ENCODE results near the gene DNAJC25. TPM values are rescaled to one million over a fixed set of nuclear protein-coding genes. Genes with fewer than 3 reads are reported as not detected.

The DNAJC25 gene
- 10.3 TPM for total RNA-seq
- polyA plus RNA-seq: 8.3 TPM

GRCh38 chr9:111631214-111631971 lies at the start of gene DNAJC25:
Gene DNAJC25, plus strand, starts transcription at chr9:111631334. Its CDS starts 74 bp downstream, at chr9:111631408.
- 1% methylated on average over 79 of the region's 79 CpGs for WGBS
- Histone ChIP-seq H3K27ac (ENCODE audit: low read depth) (peak within 1 kb of the TSS; percentile 61), H3K36me3 (ENCODE audit: insufficient read depth) (no peaks in the 10 kb centered on the region), H3K4me1 (ENCODE audit: insufficient read depth) (peaks cover 2% of the 10 kb centered on the region), H3K4me3 (ENCODE audit: low read depth, low read length) (peak within 1 kb of the TSS; percentile 88)
- DNase-seq (ENCODE audit: extremely low spot score): peak; percentile 94

- H3K36me3 ChIP-seq (ENCODE audit: insufficient read depth): peaks cover 2% of the 10 kb centered on the region
- 80% methylated on average over 3 of the region's 3 CpGs for WGBS
- no peak for DNase-seq (ENCODE audit: extremely low spot score)
These were observed 48.2 kb upstream of the DNAJC25 start for GRCh38 chr9:111582888-111583287.

GRCh38 chr9:111586378-111586777 lies 44.8 kb upstream of the DNAJC25 start:
- Histone ChIP-seq H3K36me3 (ENCODE audit: insufficient read depth) (no peaks in the 10 kb centered on the region), H3K4me3 (ENCODE audit: low read depth, low read length) (no peak overlapping the region), H3K27ac (ENCODE audit: low read depth) (no peak overlapping the region), H3K4me1 (ENCODE audit: insufficient read depth) (no peaks in the 10 kb centered on the region)
- 94% methylated on average over 5 of the region's 5 CpGs for WGBS
- DNase-seq (ENCODE audit: extremely low spot score): no peak

More at GRCh38 chr9:111582888-111583287, 48.2 kb upstream of the DNAJC25 start:
- no peak overlapping the region for H3K27ac ChIP-seq (ENCODE audit: low read depth)
- H3K4me3 ChIP-seq (ENCODE audit: low read depth, low read length): no peak overlapping the region
- H3K4me1 ChIP-seq (ENCODE audit: insufficient read depth): no peaks in the 10 kb centered on the region

- DNase-seq (ENCODE audit: extremely low spot score): no peak
- Histone ChIP-seq H3K4me1 (ENCODE audit: insufficient read depth) (no peaks in the 10 kb centered on the region), H3K36me3 (ENCODE audit: insufficient read depth) (peaks cover 3% of the 10 kb centered on the region), H3K4me3 (ENCODE audit: low read depth, low read length) (no peak overlapping the region), H3K27ac (ENCODE audit: low read depth) (no peak overlapping the region)
- WGBS: 77% methylated on average over 5 of the region's 5 CpGs
These were observed 42.3 kb upstream of the DNAJC25 start for GRCh38 chr9:111588846-111589245.

GRCh38 chr9:111597852-111598732 lies 33.0 kb upstream of the DNAJC25 start:
- no peak overlapping the region for H3K27ac ChIP-seq (ENCODE audit: low read depth)
- 1% methylated on average over 41 of the region's 41 CpGs for WGBS
- DNase-seq (ENCODE audit: extremely low spot score): no peak

GRCh38 chr9:111598733-111599091 lies 32.4 kb upstream of the DNAJC25 start:
- Histone ChIP-seq H3K27ac (ENCODE audit: low read depth) (peak overlapping the region; percentile 71), H3K4me3 (ENCODE audit: low read depth, low read length) (peak overlapping the region; percentile 68), H3K36me3 (ENCODE audit: insufficient read depth) (peaks cover 1% of the 10 kb centered on the region), H3K4me1 (ENCODE audit: insufficient read depth) (no peaks in the 10 kb centered on the region)
- DNase-seq (ENCODE audit: extremely low spot score): no peak
- WGBS: 1% methylated on average over 16 of the region's 16 CpGs

More at GRCh38 chr9:111597852-111598732, 33.0 kb upstream of the DNAJC25 start:
- peaks cover 4% of the 10 kb centered on the region for H3K36me3 ChIP-seq (ENCODE audit: insufficient read depth)
- no peaks in the 10 kb centered on the region for H3K4me1 ChIP-seq (ENCODE audit: insufficient read depth)
- peak overlapping the region; percentile 68 for H3K4me3 ChIP-seq (ENCODE audit: low read depth, low read length)

GRCh38 chr9:111599092-111599954 lies 31.8 kb upstream of the DNAJC25 start, which contains the start of gene PTGR1:
Gene PTGR1, minus strand, starts transcription at chr9:111599647. Its CDS starts 2,225 bp downstream, at chr9:111597422.
- Histone ChIP-seq H3K4me1 (ENCODE audit: insufficient read depth) (no peaks in the 10 kb centered on the region), H3K36me3 (ENCODE audit: insufficient read depth) (peaks cover 1% of the 10 kb centered on the region), H3K27ac (ENCODE audit: low read depth) (peak within 1 kb of the TSS; percentile 71), H3K4me3 (ENCODE audit: low read depth, low read length) (peak within 1 kb of the TSS; percentile 68)
- under 1% methylated on average over 64 of the region's 64 CpGs for WGBS
- peak; percentile 75 for DNase-seq (ENCODE audit: extremely low spot score)

- H3K4me1 ChIP-seq (ENCODE audit: insufficient read depth): no peaks in the 10 kb centered on the region
- peak overlapping the region; percentile 71 for H3K27ac ChIP-seq (ENCODE audit: low read depth)
- peak overlapping the region; percentile 68 for H3K4me3 ChIP-seq (ENCODE audit: low read depth, low read length)
- peaks cover under 1% of the 10 kb centered on the region for H3K36me3 ChIP-seq (ENCODE audit: insufficient read depth)
- DNase-seq (ENCODE audit: extremely low spot score): no peak
- WGBS: 27% methylated on average over 17 of the region's 17 CpGs
These were observed 31.2 kb upstream of the DNAJC25 start for GRCh38 chr9:111599955-111600343.

- no peaks in the 10 kb centered on the region for H3K36me3 ChIP-seq (ENCODE audit: insufficient read depth)
- H3K4me1 ChIP-seq (ENCODE audit: insufficient read depth): no peaks in the 10 kb centered on the region
- no peak overlapping the region for H3K4me3 ChIP-seq (ENCODE audit: low read depth, low read length)
- H3K27ac ChIP-seq (ENCODE audit: low read depth): no peak overlapping the region
- WGBS: 56% methylated on average over 10 of the region's 10 CpGs
- DNase-seq (ENCODE audit: extremely low spot score): no peak
These were observed 29.7 kb upstream of the DNAJC25 start for GRCh38 chr9:111601237-111602018.

GRCh38 chr9:111603041-111603440 lies 28.1 kb upstream of the DNAJC25 start:
- Histone ChIP-seq H3K4me3 (ENCODE audit: low read depth, low read length) (no peak overlapping the region), H3K27ac (ENCODE audit: low read depth) (no peak overlapping the region), H3K36me3 (ENCODE audit: insufficient read depth) (no peaks in the 10 kb centered on the region), H3K4me1 (ENCODE audit: insufficient read depth) (no peaks in the 10 kb centered on the region)
- no peak for DNase-seq (ENCODE audit: extremely low spot score)
- WGBS: 81% methylated on average over 4 of the region's 4 CpGs

- Histone ChIP-seq H3K36me3 (ENCODE audit: insufficient read depth) (no peaks in the 10 kb centered on the region), H3K4me1 (ENCODE audit: insufficient read depth) (no peaks in the 10 kb centered on the region), H3K27ac (ENCODE audit: low read depth) (no peak overlapping the region), H3K4me3 (ENCODE audit: low read depth, low read length) (no peak overlapping the region)
- 69% methylated on average over 16 of the region's 16 CpGs for WGBS
- no peak for DNase-seq (ENCODE audit: extremely low spot score)
These were observed 27.0 kb upstream of the DNAJC25 start for GRCh38 chr9:111604054-111604615.

GRCh38 chr9:111605041-111605559 lies 26.0 kb upstream of the DNAJC25 start:
- Histone ChIP-seq H3K36me3 (ENCODE audit: insufficient read depth) (no peaks in the 10 kb centered on the region), H3K4me3 (ENCODE audit: low read depth, low read length) (no peak overlapping the region), H3K4me1 (ENCODE audit: insufficient read depth) (no peaks in the 10 kb centered on the region), H3K27ac (ENCODE audit: low read depth) (no peak overlapping the region)
- 85% methylated on average over 9 of the region's 9 CpGs for WGBS
- no peak for DNase-seq (ENCODE audit: extremely low spot score)
